ENCODE results near the gene TRPV3. TPM values are rescaled to one million over a fixed set of nuclear protein-coding genes. Genes with fewer than 3 reads are reported as not detected.

The TRPV3 gene
- total and polyA plus RNA-seq, 2 donors (not counting 3 experiments of a cell fraction or from before 2014, with no cell fraction given): 0.01 TPM; not detected in 1

GRCh38 chr17:3546521-3546920 is 11.1 kb downstream of the TRPV3 start:
- dilution Hi-C loops (cut with MboI; ENCODE audit: extremely low pct_ligation_motif_present, low sequenced_read_pairs): no loop called here
- H3K9ac ChIP-seq (replicated peaks; ENCODE audit: extremely low read depth, insufficient read depth, low read length): no peak overlapping the region

More at GRCh38 chr17:3546521-3546920, 11.1 kb downstream of the TRPV3 start:
- no peak overlapping the region for H3K4me3 ChIP-seq (replicated peaks in 1 of 3; ENCODE audit: insufficient read depth in 1 of 3, low read depth in 1 of 3, low read length in 3 of 3)
- no peak overlapping the region for H2AFZ ChIP-seq (ENCODE audit: low read depth, low read length)
- H3K27me3 ChIP-seq (ENCODE audit: control insufficient read depth in 2 of 2, insufficient read depth in 2 of 2, low read length in 2 of 2): no peaks in the 10 kb centered on the region
- DNase-seq (ENCODE audit: low read depth, low spot score): no peak
- ChIA-PET POLR2A (interaction anchor here (0.6 kb wide), 1 partner anchor 65 kb away, joined by 6 read pairs; no protein-coding TSS in a partner anchor), CTCF (no interaction called here)
- FAIRE-seq: no peak
- H3K27ac ChIP-seq (ENCODE audit: insufficient read depth, low read depth, low read length): no peak overlapping the region
- TF ChIP-seq JUN (IDR thresholded peaks at IDR 0.05; ENCODE audit: borderline replicate concordance, insufficient read depth, insufficient read length, low read depth) (no peak), GATA2 (IDR thresholded peaks at IDR 0.05; ENCODE audit: insufficient read depth, insufficient read length, low read depth, low read length) (no peak), CTCF (IDR thresholded peaks at IDR 0.05; ENCODE audit: extremely low read depth in 1 of 2, insufficient read depth in 1 of 2, low read depth in 1 of 2, low read length in 2 of 2) (no peak), MYC (IDR thresholded peaks at IDR 0.05; ENCODE audit: low read depth, low read length) (no peak), MAX (IDR thresholded peaks at IDR 0.05; ENCODE audit: insufficient read depth, insufficient read length) (no peak), POLR2AphosphoS5 (IDR thresholded peaks at IDR 0.05; ENCODE audit: insufficient read depth, low read depth, low read length) (no peak), POLR2A (IDR thresholded peaks at IDR 0.05; ENCODE audit: low read depth, low read length) (no peak), EZH2 (IDR thresholded peaks at IDR 0.05; ENCODE audit: borderline replicate concordance, low read depth, low read length, severe bottlenecking) (no peak), FOS (IDR thresholded peaks at IDR 0.05; ENCODE audit: borderline replicate concordance, insufficient read depth, low read length) (no peak)
- BruUV-seq (replicated peaks): no TSS peak
- no peak overlapping the region for H3K4me2 ChIP-seq (ENCODE audit: insufficient read depth, low read length)
- no peaks in the 10 kb centered on the region for H3K4me1 ChIP-seq (ENCODE audit: control insufficient read depth, extremely low read depth, insufficient read depth, low read length)
- no peaks in the 10 kb centered on the region for H4K20me1 ChIP-seq (replicated peaks; ENCODE audit: control insufficient read depth, extremely low read depth, insufficient read depth, low read length)
- no peaks in the 10 kb centered on the region for H3K9me3 ChIP-seq (replicated peaks; ENCODE audit: control insufficient read depth, insufficient read depth, low read length)
- no peaks in the 10 kb centered on the region for H3K79me2 ChIP-seq (ENCODE audit: control insufficient read depth, insufficient read depth, low read length)
- intact Hi-C loops (cut with micrococcal nuclease): no loop called here
- no peaks in the 10 kb centered on the region for H3K9me1 ChIP-seq (replicated peaks; ENCODE audit: control insufficient read depth, extremely low read depth, insufficient read depth, low read length)
- H3K36me3 ChIP-seq (ENCODE audit: control insufficient read depth in 2 of 2, extremely low read depth in 1 of 2, insufficient read depth in 2 of 2, low read length in 2 of 2): no peaks in the 10 kb centered on the region

All from endothelial cell of umbilical vein (primary cell).